HL-60 (cell line): ENCODE data around the gene PDK2.

ENCODE experiments used
- DNase-seq, 2 experiments: peaks; one replicate each; pipeline ENCODE4 v3.0.0-alpha.2; 2010 to 2020; ENCODE audit warnings: low read depth in 1 of 2, low spot score in 1 of 2
- H3K27ac ChIP-seq: fragments of 250-450 bp; sonication (Bioruptor Pico); replicated peaks from 2 replicates; pipeline ENCODE4 v1.5.1; 2020; ENCODE audit warnings: mild to moderate bottlenecking, moderate library complexity
- H3K27me3 ChIP-seq: fragments of 250-450 bp; sonication (Bioruptor Pico); 2 replicates; pipeline ENCODE4 v1.5.1; 2021; ENCODE audit warnings: mild to moderate bottlenecking, moderate library complexity; ENCODE audit not compliant: insufficient read depth, poor library complexity, severe bottlenecking
- H3K4me3 ChIP-seq: replicated peaks from 2 replicates; pipeline ENCODE4 v1.5.1; 2011; ENCODE audit warnings: mild to moderate bottlenecking, control low read depth, low read length; ENCODE audit not compliant: insufficient read depth
- GABPA ChIP-seq: IDR thresholded peaks from 2 replicates; pipeline ENCODE4 v1.6.1; 2012; ENCODE audit warnings: low read depth
- POLR2AphosphoS5 ChIP-seq: IDR thresholded peaks from 2 replicates; pipeline ENCODE4 v1.6.1; 2012; ENCODE audit warnings: low read depth
- REST ChIP-seq: IDR thresholded peaks from 2 replicates; pipeline ENCODE4 v1.6.1; 2012; ENCODE audit warnings: low read depth; ENCODE audit not compliant: insufficient replicate concordance
- SPI1 ChIP-seq: IDR thresholded peaks from 2 replicates; pipeline ENCODE4 v1.6.1; 2012; ENCODE audit warnings: low read depth, mild to moderate bottlenecking, borderline replicate concordance
- TF ChIP-seq, protein P1 (sequence below): IDR thresholded peaks from one replicate; pipeline ENCODE4 v1.5.1; 2011; ENCODE audit warnings: low read length, control low read depth, inconsistent platforms; ENCODE audit not compliant: insufficient read depth

Gene PDK2

GRCh38 chr17:50146927-50147665 is 51.9 kb downstream of the PDK2 start:
- peak overlapping the region; percentile 84 for H3K27ac ChIP-seq
- DNase-seq: no peak
- no peak for TF ChIP-seq REST
- no peak for TF ChIP-seq POLR2AphosphoS5
- TF ChIP-seq SPI1: no peak
- no peak for TF ChIP-seq GABPA
- TF ChIP-seq, protein P1, sequence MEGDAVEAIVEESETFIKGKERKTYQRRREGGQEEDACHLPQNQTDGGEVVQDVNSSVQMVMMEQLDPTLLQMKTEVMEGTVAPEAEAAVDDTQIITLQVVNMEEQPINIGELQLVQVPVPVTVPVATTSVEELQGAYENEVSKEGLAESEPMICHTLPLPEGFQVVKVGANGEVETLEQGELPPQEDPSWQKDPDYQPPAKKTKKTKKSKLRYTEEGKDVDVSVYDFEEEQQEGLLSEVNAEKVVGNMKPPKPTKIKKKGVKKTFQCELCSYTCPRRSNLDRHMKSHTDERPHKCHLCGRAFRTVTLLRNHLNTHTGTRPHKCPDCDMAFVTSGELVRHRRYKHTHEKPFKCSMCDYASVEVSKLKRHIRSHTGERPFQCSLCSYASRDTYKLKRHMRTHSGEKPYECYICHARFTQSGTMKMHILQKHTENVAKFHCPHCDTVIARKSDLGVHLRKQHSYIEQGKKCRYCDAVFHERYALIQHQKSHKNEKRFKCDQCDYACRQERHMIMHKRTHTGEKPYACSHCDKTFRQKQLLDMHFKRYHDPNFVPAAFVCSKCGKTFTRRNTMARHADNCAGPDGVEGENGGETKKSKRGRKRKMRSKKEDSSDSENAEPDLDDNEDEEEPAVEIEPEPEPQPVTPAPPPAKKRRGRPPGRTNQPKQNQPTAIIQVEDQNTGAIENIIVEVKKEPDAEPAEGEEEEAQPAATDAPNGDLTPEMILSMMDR: no peak
- H3K27me3 ChIP-seq: no peaks in the 10 kb centered on the region
- peak overlapping the region; percentile 79 for H3K4me3 ChIP-seq

- H3K27me3 ChIP-seq: no peaks in the 10 kb centered on the region
- peak overlapping the region; percentile 79 for H3K4me3 ChIP-seq
- TF ChIP-seq GABPA: no peak
- no peak for TF ChIP-seq REST
- no peak for TF ChIP-seq SPI1
- TF ChIP-seq, protein P1: no peak
- TF ChIP-seq POLR2AphosphoS5: no peak
- peak overlapping the region; percentile 84 for H3K27ac ChIP-seq
- no peak for DNase-seq
Observed at GRCh38 chr17:50147841-50148225, 52.7 kb downstream of the PDK2 start.

DNA sequence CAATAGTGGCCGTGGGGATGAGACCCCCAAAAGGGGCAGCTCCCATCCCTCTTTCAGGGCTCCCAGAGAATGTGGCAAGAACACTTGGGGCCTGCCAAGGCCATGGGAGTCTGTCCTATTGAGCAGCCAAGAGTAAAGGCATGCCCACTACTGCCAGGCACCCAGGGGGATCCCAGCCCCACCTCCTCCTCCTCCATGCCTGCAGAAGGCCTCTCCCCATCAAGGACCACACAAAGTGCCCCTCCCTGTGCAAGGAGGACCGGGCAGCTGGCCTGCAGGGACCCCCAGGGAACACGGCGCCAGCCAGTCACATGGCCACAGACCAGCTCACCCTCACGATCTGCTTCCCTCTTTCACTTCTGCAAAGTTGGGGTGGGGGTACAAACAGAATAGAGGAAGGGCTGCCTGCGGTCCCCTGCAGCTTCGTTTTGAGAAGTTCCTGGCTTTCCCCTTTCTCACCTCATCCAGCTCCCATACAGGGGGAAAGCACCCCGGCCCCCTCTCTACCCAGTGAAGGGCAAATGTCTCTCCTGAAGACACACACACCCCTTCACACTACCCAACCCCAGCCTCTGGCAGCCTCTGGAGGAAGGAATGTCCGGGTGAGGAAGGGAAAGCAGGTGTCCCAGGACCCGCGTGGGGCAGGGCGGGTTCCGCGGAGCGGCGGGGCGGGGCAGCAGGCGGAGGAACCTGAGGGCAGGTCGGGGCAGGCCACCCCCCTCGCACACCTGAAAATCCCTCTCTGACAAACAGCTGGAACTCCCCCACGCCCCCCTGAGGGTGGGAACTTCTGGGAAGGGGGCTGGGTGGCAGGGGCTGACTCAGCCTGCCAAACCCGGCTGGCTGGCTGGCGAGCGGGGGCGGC is 53.3 kb downstream of the PDK2 start:
- no peak for TF ChIP-seq REST
- peak; percentile 98 for TF ChIP-seq SPI1
- Histone ChIP-seq H3K4me3 (peak overlapping the region; percentile 79), H3K27me3 (no peaks in the 10 kb centered on the region), H3K27ac (peak overlapping the region; percentile 84)
- peak; percentile 82 to 93 for DNase-seq
